Esophagus muscularis mucosa (tissue), 4 donors: ENCODE results near the gene DIP2B. TPM values are rescaled to one million over a fixed set of nuclear protein-coding genes. Genes with fewer than 3 reads are reported as not detected.

Experiments
- DNase-seq: peaks from one replicate; pipeline ENCODE4 v3.0.0-alpha.2; 2017; ENCODE audit errors: extremely low spot score
- H3K27ac ChIP-seq, 4 donors: fragments of 200-600 bp; sonication (generic); replicated peaks in 1 of 4; 1 replicate in 3 of 4; 2 replicates in 1 of 4; pipeline ENCODE4 v1.5.1; 2016 to 2019; ENCODE audit warnings: mild to moderate bottlenecking in 1 of 4
- H3K27me3 ChIP-seq, 4 donors: fragments of 200-600 bp; sonication (generic); one replicate each; pipeline versions ENCODE4 v1.5.1 to v1.6.0; 2016 to 2019
- H3K36me3 ChIP-seq, 4 donors: fragments of 200-600 bp; sonication (generic); one replicate each; pipeline ENCODE4 v1.5.1; 2016 to 2019
- H3K4me1 ChIP-seq, 4 donors: fragments of 200-600 bp; sonication (generic); one replicate each; pipeline ENCODE4 v1.5.1; 2016 to 2019
- H3K4me3 ChIP-seq, 4 donors: fragments of 200-600 bp; sonication (generic); 1 replicate in 2 of 4; 2 replicates in 2 of 4; pipeline ENCODE4 v1.5.1; 2016 to 2019; ENCODE audit warnings: mild to moderate bottlenecking in 4 of 4, moderate library complexity in 1 of 4
- H3K9me3 ChIP-seq, 4 donors: fragments of 200-600 bp; sonication (generic); 1 replicate in 3 of 4; 2 replicates in 1 of 4; pipeline ENCODE4 v1.5.1; 2016 to 2019
- CTCF ChIP-seq, 3 experiments: fragments of 200-600 bp in 2 of 3; fragments of 450-650 bp in 1 of 3; sonication (generic) in 2 of 3; IDR thresholded peaks; one replicate each; pipeline ENCODE4 v1.5.1; 2017 to 2019; ENCODE audit warnings: antibody characterized with exemption in 3 of 3, mild to moderate bottlenecking in 2 of 3, moderate library complexity in 1 of 3
- EP300 ChIP-seq: sonication (generic); formaldehyde crosslinking; IDR thresholded peaks from one replicate; pipeline ENCODE4 v1.6.1; 2017; ENCODE audit warnings: antibody characterized with exemption
- POLR2A ChIP-seq: fragments of 450-650 bp; IDR thresholded peaks from one replicate; pipeline ENCODE4 v1.6.1; 2017; ENCODE audit warnings: antibody characterized with exemption, moderate library complexity, mild to moderate bottlenecking, low read depth
- POLR2AphosphoS5 ChIP-seq, 2 donors: sonication (generic); formaldehyde crosslinking; IDR thresholded peaks; one replicate each; pipeline ENCODE4 v1.6.1; 2017; ENCODE audit warnings: antibody characterized with exemption in 2 of 2
- WGBS: methylation state at CpG from one replicate; pipeline ENCODE4 v1.1.5; 2018; 5-methylcytosine and 5-hydroxymethylcytosine counted together
- intact Hi-C: fragments of 100-400 bp; cut with DNase I; formaldehyde crosslinking; loops from one replicate; pipeline ENCODE4 v1.15.1; 2023
- total RNA-seq, 4 donors: library from RNA; depleted of rRNA; stranded (reverse); fragments of >200 nt; gene quantifications; one replicate each; pipeline versions ENCODE4 v1.1.0 to v1.2.1, GENCODE V29; 2016

DIP2B gene
- total RNA-seq, 4 donors from 2014 or later: 18.7 to 23.0 (median 20.6) TPM

DNA sequence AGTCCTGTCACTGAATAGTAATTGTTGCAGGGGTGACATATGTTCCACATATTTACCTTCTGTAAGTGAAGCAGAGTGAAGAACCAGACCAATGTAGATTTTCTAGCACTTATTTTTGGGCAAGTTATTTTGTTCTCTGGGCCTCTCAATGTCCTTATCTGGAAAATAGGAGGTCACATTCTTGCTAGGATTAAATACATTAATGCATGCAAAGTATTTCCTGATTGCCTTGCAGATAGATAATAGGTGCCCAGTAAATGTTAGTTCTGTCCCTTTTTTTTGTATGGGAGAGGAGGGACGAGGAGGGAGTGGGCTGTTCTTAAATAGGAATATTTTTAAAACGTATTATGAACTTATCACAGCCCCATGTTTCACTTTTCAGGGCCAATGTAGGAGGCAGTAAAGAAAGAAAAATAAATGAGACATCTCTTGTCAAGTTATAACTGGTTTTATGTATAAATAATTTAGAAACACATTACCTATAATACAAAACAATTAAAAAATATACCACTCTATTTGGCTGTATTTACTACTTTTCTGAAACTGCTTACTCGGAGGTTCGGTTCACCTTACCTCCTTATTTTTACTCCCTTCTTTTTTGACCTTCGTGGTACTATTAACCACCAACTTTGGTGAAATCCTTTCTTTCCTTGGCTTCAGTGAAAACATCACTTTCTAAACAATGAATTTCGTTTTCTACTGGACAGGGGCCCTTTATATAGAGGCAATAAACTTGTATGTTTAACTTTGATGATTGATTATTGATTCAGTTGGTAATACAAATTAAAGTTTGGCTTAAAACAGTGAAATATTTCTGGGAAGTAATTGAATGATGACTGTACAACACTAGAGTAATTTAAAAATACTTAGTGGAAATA, 41.9 kb downstream of the DIP2B start:
- DNase-seq: no peak
- Histone ChIP-seq H3K4me3 (no peak overlapping the region), H3K27me3 (no peaks in the 10 kb centered on the region), H3K9me3 (no peaks in the 10 kb centered on the region), H3K27ac (no peak overlapping the region), H3K4me1 (peaks cover 6 to 41% (median 29%) of the 10 kb centered on the region in 4 donors), H3K36me3 (no peaks in the 10 kb centered on the region)
- WGBS: 67% methylated on average over 6 of the region's 6 CpGs
- TF ChIP-seq POLR2A: no peak
- no peak for TF ChIP-seq EP300
- no peak for TF ChIP-seq CTCF (IDR thresholded peaks at IDR 0.05)
- no peak for TF ChIP-seq POLR2AphosphoS5 (IDR thresholded peaks at IDR 0.05)
- intact Hi-C loops: no loop called here

- DNase-seq: no peak
- Histone ChIP-seq H3K9me3 (no peaks in the 10 kb centered on the region), H3K4me1 (peaks cover 6 to 34% (median 19%) of the 10 kb centered on the region in 4 donors), H3K36me3 (no peaks in the 10 kb centered on the region), H3K4me3 (no peak overlapping the region), H3K27me3 (no peaks in the 10 kb centered on the region), H3K27ac (no peak overlapping the region)
- no peak for TF ChIP-seq EP300
- TF ChIP-seq POLR2A: no peak
- TF ChIP-seq CTCF (IDR thresholded peaks at IDR 0.05): no peak
- no peak for TF ChIP-seq POLR2AphosphoS5 (IDR thresholded peaks at IDR 0.05)
- intact Hi-C loops: no loop called here
- WGBS: 98% methylated on average over 2 of the region's 2 CpGs
Observed at GRCh38 chr12:50547742-50548141, 43.0 kb downstream of the DIP2B start.

DNA sequence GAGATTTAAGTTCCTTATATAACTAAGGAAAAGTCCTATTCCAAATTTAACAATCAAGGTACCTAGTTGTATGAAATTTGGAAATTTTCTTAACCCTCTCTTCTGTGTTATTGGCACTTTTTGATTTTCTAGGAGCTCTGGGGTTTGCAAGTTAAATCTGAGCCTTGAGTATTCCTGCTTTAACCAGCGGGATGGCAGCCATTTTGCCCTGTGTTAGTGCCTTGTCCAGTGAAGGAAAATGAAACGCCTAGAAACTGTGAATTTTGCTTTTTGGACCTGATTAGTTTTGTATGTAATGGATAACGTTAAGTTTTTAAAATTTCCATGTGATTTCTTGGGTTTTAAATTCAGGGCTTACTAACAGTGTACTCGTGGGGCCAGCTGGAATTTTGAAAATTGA, 45.1 kb downstream of the DIP2B start:
- WGBS: 78% methylated on average over 4 of the region's 4 CpGs
- no peaks in the 10 kb centered on the region for H3K9me3 ChIP-seq
- H3K36me3 ChIP-seq: no peaks in the 10 kb centered on the region
- no peaks in the 10 kb centered on the region for H3K27me3 ChIP-seq
- TF ChIP-seq EP300: no peak
- TF ChIP-seq CTCF (IDR thresholded peaks at IDR 0.05): no peak
- no peak for TF ChIP-seq POLR2A
- no peak for TF ChIP-seq POLR2AphosphoS5 (IDR thresholded peaks at IDR 0.05)
- H3K27ac ChIP-seq: no peak overlapping the region
- peaks cover 6 to 29% (median 18%) of the 10 kb centered on the region in 4 donors for H3K4me1 ChIP-seq
- no peak for DNase-seq
- H3K4me3 ChIP-seq: no peak overlapping the region
- intact Hi-C loops: no loop called here

DNA sequence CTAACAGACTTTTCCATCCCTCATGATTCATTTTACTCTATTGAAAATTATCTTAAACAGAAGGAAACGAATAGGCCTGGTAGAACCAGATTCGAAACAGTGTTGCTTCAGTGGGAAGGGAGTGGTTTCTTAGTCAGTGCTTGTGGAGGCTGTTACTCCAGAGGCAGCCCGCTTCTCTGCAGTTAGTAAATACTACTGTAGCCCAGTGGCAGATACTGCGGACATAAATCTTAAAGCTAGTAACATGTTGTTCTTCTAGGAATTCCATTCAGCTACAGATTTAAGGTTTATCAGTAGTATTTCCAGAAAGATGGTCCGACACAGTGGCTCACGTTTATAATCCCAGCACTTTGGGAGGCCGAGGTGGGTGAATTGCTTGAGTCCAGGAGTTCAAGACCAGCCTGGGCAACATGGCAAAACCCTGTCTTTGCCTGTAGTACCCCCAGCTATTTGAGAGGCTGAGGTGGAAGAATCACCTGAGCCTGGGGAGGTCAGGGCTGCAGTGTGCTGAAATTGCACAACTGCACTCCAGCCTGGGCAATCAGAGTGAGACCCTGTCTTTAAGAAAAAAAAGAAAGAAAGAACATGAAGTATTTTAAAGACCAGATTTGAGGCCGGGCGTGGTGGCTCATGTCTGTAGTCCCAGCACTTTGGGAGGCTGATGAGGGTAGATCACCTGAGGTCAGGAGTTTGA, 45.9 kb downstream of the DIP2B start:
- intact Hi-C loops: no loop called here
- 87% methylated on average over 9 of the region's 9 CpGs for WGBS
- no peak overlapping the region for H3K27ac ChIP-seq
- H3K36me3 ChIP-seq: no peaks in the 10 kb centered on the region
- H3K4me1 ChIP-seq: peaks cover 6 to 21% (median 13%) of the 10 kb centered on the region in 4 donors
- TF ChIP-seq POLR2A (no peak), CTCF (IDR thresholded peaks at IDR 0.05) (no peak), POLR2AphosphoS5 (IDR thresholded peaks at IDR 0.05) (no peak), EP300 (no peak)
- no peaks in the 10 kb centered on the region for H3K27me3 ChIP-seq
- no peak for DNase-seq
- H3K4me3 ChIP-seq: no peak overlapping the region
- no peaks in the 10 kb centered on the region for H3K9me3 ChIP-seq
